GM18867 (cell line): Measurements from ENCODE around the gene B4GALNT3.

Experiments used
- ATAC-seq: cut with Tn5 transposase; IDR thresholded peaks from one replicate; pipeline ENCODE4 v1.9.1; 2021; ENCODE audit warnings: mild to moderate bottlenecking, moderate library complexity; ENCODE audit not compliant: unreplicated experiment

The B4GALNT3 gene

DNA sequence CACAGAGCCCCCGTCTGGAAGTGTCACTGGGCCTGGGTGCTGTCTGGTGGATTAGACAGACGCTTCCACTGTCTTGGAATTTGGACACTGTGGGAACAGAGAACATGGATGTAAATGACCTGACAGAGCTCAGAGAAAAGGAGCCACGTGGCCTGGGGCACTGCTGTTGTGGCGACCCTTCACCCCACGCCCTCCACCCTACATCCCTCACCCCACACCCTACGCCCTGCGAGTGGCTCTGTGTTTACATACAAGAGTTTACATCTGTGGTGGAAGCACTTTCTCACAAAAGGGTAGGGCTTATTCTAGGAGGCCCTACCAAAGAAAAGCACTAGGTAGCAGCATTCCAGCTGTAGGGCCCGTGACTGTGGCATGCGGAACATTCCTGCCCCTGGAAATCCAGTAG lies 47.7 kb downstream of the B4GALNT3 start:
- no peak for ATAC-seq

GRCh38 chr12:508145-508544 lies 48.4 kb downstream of the B4GALNT3 start:
- ATAC-seq: no peak

GRCh38 chr12:508795-509194 lies 49.1 kb downstream of the B4GALNT3 start:
- ATAC-seq: no peak

GRCh38 chr12:509500-509899 lies 49.8 kb downstream of the B4GALNT3 start:
- ATAC-seq: no peak

DNA sequence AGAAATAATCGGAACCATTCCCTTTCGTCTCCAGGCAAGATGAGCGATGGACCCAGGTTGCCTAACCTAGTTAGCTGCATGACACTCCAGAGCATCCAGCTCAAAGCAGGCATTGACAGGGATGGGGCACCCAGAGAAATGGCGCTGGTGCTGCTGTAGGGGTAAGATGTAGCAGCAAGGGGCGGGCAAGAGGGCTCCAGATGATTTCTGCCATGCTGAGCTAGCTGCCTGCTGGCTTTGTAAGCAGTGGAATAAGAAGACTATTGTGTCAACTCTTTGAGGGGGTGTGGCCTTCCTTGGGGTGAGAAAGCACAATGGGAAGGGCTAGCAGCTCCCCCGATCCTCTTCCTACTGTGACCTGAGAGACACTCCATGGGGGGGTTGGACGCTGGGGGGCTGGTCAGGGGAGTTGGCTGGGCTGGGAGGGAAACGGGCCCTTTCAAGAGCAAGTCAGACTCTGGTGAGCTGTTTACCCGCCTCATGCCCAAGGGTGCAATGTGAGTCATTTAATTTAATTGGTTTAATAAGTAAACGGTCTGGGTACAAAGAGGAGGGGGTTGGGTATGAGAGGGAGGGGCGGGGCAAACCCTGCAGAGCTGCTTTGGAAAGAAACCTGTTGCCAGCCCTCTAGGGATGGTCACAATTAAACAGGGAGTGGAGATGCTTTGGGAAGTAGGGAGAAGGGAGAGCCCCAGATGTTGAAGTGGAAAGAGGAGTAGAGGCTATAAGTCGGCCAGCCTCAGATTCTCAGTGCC lies 50.5 kb downstream of the B4GALNT3 start:
- ATAC-seq: no peak

DNA sequence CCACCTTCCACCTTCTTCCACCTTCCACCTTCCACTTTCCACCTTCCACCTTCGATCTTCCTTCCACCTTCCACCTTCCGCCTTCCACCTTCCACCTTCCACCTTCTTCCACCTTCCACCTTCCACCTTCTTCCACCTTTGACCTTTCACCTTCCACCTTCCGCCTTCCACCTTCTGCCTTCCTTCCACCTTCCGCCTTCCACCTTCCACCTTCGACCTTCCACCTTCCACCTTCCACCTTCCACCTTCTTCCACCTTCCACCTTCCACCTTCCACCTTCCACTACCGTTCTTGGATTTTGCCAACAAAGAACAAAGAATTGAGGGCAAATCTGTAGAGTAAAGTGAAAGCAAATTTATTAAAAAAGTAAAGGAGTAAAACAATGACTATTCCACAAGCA lies 53.2 kb downstream of the B4GALNT3 start:
- no peak for ATAC-seq

DNA sequence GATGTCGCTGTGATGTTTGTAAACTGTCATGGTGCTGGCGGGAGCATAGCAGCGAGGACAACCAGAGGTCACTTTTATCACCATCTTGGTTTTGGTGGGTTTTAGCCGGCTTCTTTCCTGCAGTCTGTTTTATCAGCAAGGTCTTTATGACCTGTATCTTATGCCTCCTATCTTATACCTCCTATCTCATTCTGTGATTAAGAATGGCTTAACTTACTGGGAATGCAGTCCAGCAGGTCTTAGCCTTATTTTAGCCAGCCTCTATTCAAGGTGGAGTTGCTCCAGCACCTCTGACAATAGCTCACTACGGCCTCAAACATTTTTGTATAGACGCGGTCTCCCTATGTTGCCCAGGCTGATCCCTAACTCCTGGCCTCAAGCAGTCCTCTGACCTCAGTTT lies 53.7 kb downstream of the B4GALNT3 start:
- ATAC-seq: no peak

- ATAC-seq: no peak
Measured at GRCh38 chr12:517538-517937, 57.8 kb downstream of the B4GALNT3 start.

- ATAC-seq: no peak
Measured at GRCh38 chr12:520119-520518, 60.4 kb downstream of the B4GALNT3 start.

DNA sequence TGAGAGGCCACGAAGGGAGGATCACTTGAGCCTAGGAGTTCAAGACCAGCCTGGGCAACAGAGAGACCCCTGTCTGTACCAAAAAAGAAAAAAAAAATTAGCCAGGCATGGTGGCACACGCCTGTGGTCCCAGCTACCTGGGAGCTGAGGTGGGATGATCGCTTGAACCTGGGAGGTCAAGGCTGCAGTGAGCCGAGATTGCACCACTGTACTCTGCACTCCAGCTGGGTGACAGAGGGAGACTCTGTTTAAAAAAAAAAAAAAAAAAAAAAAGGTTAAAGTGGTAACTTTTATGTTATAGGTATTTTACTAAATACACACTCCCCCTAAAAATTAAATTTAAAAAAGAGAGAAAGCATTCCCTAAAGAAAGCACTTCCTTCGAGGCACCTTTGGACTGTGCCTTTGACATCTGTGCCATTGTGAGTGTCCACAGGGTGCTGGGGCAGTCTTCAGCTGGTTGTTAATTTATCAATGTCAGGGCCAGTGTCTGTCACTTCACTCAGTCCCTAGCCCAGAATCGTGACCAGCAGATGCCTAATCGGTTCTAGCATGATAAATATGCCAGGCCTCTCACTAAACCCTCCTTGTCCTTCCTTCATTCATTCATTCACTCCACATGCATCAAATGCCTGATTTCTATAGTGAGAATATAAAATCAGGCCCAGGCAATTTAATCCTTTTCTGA lies 63.1 kb downstream of the B4GALNT3 start:
- ATAC-seq: no peak

GRCh38 chr12:524167-524951 lies 64.6 kb downstream of the B4GALNT3 start:
- no peak for ATAC-seq

DNA sequence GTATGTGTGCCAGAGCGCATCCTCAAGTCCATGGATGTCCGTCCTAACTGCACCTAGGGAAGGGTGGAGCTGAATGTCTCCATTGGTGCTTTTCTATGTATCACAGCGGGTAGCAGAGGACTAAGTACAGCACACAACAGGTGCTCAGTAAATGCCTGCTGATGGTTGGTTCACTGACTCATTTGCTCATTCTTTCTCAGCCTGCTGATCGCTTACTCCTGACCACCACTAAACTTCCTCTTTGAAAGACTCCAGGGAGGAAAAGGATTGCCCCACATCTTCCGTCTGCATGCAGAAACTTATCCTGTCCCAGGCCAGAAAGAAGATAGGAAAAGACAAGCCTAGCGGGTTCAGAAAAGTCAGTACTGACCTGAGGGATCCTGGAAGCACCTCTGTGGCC lies 66.3 kb downstream of the B4GALNT3 start:
- no peak for ATAC-seq

- no peak for ATAC-seq
Measured at GRCh38 chr12:527241-527640, 67.5 kb downstream of the B4GALNT3 start.

GRCh38 chr12:527729-528128 lies 68.0 kb downstream of the B4GALNT3 start:
- ATAC-seq: no peak

GRCh38 chr12:530308-530707 lies 70.6 kb downstream of the B4GALNT3 start:
- no peak for ATAC-seq

- no peak for ATAC-seq
Measured at GRCh38 chr12:530821-531220, 71.1 kb downstream of the B4GALNT3 start.

GRCh38 chr12:531951-532585 lies 72.3 kb downstream of the B4GALNT3 start:
- ATAC-seq: no peak

DNA sequence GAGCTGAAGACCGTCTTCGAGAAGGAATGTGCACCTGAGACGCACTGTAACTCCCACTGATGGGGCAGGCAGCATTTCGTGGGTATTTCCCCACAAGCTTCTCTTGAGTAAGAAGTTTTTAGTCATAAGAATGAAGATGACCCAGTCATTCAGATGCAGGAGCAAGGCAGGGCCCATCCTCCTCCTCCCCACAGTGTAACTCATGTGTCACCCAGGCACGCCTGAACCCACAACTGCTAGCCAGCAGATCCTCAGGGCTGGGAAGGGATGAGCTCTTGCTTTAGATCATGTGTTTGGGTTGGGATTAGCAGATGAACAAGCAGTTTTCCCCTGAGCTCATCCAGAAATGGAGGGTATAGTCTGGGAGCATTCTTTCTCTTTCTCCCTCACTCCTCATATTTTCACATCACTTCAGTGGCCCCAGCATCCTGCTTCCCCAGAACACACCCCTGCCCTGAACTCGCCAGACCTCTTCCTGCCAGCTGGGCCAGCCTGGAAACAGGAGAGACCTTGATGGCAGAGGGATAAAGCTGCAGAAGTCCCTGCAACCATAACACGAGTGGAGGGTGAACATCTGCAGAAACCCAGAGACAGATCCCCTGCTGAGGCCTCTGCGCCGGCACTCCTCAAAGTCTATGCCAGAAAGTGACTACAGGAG lies 73.3 kb downstream of the B4GALNT3 start:
- no peak for ATAC-seq

- ATAC-seq: no peak
Measured at GRCh38 chr12:533718-534117, 74.0 kb downstream of the B4GALNT3 start.

- ATAC-seq: no peak
Measured at GRCh38 chr12:534216-534615, 74.5 kb downstream of the B4GALNT3 start.

DNA sequence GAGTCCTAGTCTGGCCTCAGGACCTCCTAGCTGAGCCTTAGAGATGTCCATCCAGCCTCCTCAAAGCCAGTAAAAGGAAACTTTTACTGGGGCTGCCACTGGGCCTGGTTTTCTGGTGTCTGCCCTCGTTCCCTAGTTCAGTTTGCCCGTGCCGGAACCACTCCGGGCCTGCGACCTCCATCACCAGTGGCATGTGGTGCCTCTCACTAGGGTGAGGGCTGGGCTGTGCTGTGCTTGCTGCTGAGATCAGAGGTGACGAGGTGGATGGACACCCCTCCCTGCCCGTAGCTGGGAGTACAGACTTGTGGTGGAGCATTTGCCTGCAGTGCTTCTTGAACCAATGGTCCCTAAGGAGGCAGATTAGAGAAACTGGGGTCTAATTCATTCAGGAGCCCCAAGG lies 75.7 kb downstream of the B4GALNT3 start:
- no peak for ATAC-seq
